SK-N-SH (cell line): Measurements from ENCODE around the gene CCDC91. TPM values are rescaled to one million over a fixed set of nuclear protein-coding genes. Genes with fewer than 3 reads are reported as not detected.

ENCODE experiments used
- CTCF ChIA-PET: fragments of 300-600, 350-600 bp; formaldehyde crosslinking; extraction: SDS; loops from one replicate; lab custom pipeline; 2021; lab: Yijun Ruan, JAX
- POLR2A ChIA-PET: fragments of 350-600 bp; sonication (Branson Sonifier 250); formaldehyde crosslinking; extraction: SDS; loops from one replicate; lab custom pipeline; 2020; ENCODE audit warnings: antibody characterized with exemption, inconsistent platforms; lab: Yijun Ruan, JAX
- DNase-seq: peaks from one replicate; pipeline ENCODE4 v3.0.0; 2012
- H2AFZ ChIP-seq: fragments of 200-600 bp; sonication (generic); 2 replicates; pipeline ENCODE4 v1.8.1; 2016; ENCODE audit warnings: antibody characterized with exemption, mild to moderate bottlenecking, low read depth
- H3F3A ChIP-seq: fragments of 200-600 bp; sonication (generic); replicated peaks from 2 replicates; pipeline ENCODE3; 2016; ENCODE audit warnings: antibody characterized with exemption, mild to moderate bottlenecking; ENCODE audit not compliant: insufficient read depth
- H3K27ac ChIP-seq, 2 experiments: fragments of 200-500 bp in 1 of 2; fragments of 200-600 bp in 1 of 2; sonication (Bioruptor generic) in 1 of 2; sonication (generic), shearing (Covaris generic) in 1 of 2; 2 replicates each; pipeline versions ENCODE4 v1.5.1 to v1.6.1; 2014 to 2016; ENCODE audit warnings: low read depth in 2 of 2, inconsistent platforms in 1 of 2, low read length in 1 of 2, mild to moderate bottlenecking in 1 of 2, mixed read lengths in 1 of 2
- H3K27me3 ChIP-seq: fragments of 200-600 bp; sonication (generic), shearing (Covaris generic); 2 replicates; pipeline ENCODE4 v1.6.1; 2016; ENCODE audit warnings: mixed run types; ENCODE audit not compliant: insufficient read depth
- H3K36me3 ChIP-seq, 2 experiments: fragments of 200-500 bp in 1 of 2; fragments of 200-600 bp in 1 of 2; sonication (Bioruptor generic) in 1 of 2; sonication (generic) in 1 of 2; replicated peaks in 1 of 2; 2 replicates each; pipeline versions ENCODE3 to v1.5.1; 2014 to 2016; ENCODE audit warnings: low read length in 1 of 2, mild to moderate bottlenecking in 1 of 2; ENCODE audit not compliant: insufficient read depth in 2 of 2, control insufficient read depth in 1 of 2
- H3K4me1 ChIP-seq, 2 experiments: fragments of 200-500 bp in 1 of 2; fragments of 200-600 bp in 1 of 2; sonication (Bioruptor generic) in 1 of 2; sonication (generic), shearing (Covaris generic) in 1 of 2; 2 replicates each; pipeline versions ENCODE4 v1.5.1 to v1.6.1; 2014 to 2016; ENCODE audit warnings: low read depth in 1 of 2, low read length in 1 of 2, mixed run types in 1 of 2; ENCODE audit not compliant: insufficient read depth in 2 of 2, control insufficient read depth in 1 of 2
- H3K4me2 ChIP-seq: fragments of 200-600 bp; sonication (generic), shearing (Covaris generic); 2 replicates; pipeline ENCODE4 v1.6.1; 2017; ENCODE audit warnings: mixed run types
- H3K4me3 ChIP-seq, 2 experiments: fragments of 200-500 bp in 1 of 2; fragments of 200-600 bp in 1 of 2; sonication (Bioruptor generic) in 1 of 2; sonication (generic), shearing (Covaris generic) in 1 of 2; 2 replicates each; pipeline versions ENCODE4 v1.5.1 to v1.8.1; 2014 to 2016; ENCODE audit warnings: low read depth in 2 of 2, inconsistent platforms in 1 of 2, low read length in 1 of 2, mild to moderate bottlenecking in 1 of 2, mixed read lengths in 1 of 2, moderate library complexity in 1 of 2
- H3K79me2 ChIP-seq: fragments of 200-600 bp; sonication (generic); 2 replicates; pipeline ENCODE4 v1.8.1; 2017; ENCODE audit warnings: mild to moderate bottlenecking; ENCODE audit not compliant: insufficient read depth
- H3K9ac ChIP-seq: fragments of 200-600 bp; sonication (generic); 2 replicates; pipeline ENCODE4 v1.6.1; 2017; ENCODE audit warnings: mixed run types
- H3K9me2 ChIP-seq: fragments of 200-600 bp; sonication (generic); 2 replicates; pipeline ENCODE4 v1.6.1; 2017; ENCODE audit warnings: mixed run types
- H3K9me3 ChIP-seq: fragments of 200-600 bp; sonication (generic); 2 replicates; pipeline ENCODE4 v1.6.1; 2017; ENCODE audit warnings: mixed run types, mild to moderate bottlenecking, moderate library complexity
- H4K20me1 ChIP-seq: fragments of 200-600 bp; sonication (generic); 2 replicates; pipeline ENCODE4 v1.6.1; 2017; ENCODE audit warnings: mild to moderate bottlenecking, mixed run types; ENCODE audit not compliant: insufficient read depth
- CHD2 ChIP-seq: fragments of 150-350 bp; IDR thresholded peaks from 2 replicates; pipeline ENCODE4 v1.6.1; 2018; ENCODE audit warnings: low read length; ENCODE audit not compliant: partially characterized antibody
- ELF1 ChIP-seq: IDR thresholded peaks from 2 replicates; pipeline ENCODE4 v1.4.0; 2012
- EZH2phosphoT487 ChIP-seq: fragments of 200-600 bp; sonication (generic); IDR thresholded peaks from 2 replicates; pipeline ENCODE4 v1.6.1; 2017; ENCODE audit warnings: low read depth, mixed run types, mild to moderate bottlenecking, antibody characterized with exemption, moderate library complexity, borderline replicate concordance
- FOSL2 ChIP-seq: IDR thresholded peaks from 2 replicates; pipeline ENCODE4 v1.4.0; 2012; ENCODE audit warnings: low read depth, mild to moderate bottlenecking, moderate library complexity, borderline replicate concordance
- FOXM1 ChIP-seq: IDR thresholded peaks from 2 replicates; pipeline ENCODE4 v1.4.0; 2012; ENCODE audit warnings: low read depth, mild to moderate bottlenecking
- GABPA ChIP-seq: IDR thresholded peaks from 2 replicates; pipeline ENCODE4 v1.4.0; 2012; ENCODE audit warnings: low read depth, mild to moderate bottlenecking
- JUND ChIP-seq: IDR thresholded peaks from 2 replicates; pipeline ENCODE4 v1.4.0; 2012
- MEF2A ChIP-seq: IDR thresholded peaks from 2 replicates; pipeline ENCODE4 v1.4.0; 2012; ENCODE audit warnings: low read depth, borderline replicate concordance
- MXI1 ChIP-seq: IDR thresholded peaks from 2 replicates; pipeline ENCODE4 v1.6.1; 2012; ENCODE audit warnings: mild to moderate bottlenecking, low read depth, low read length, improper control_type of control experiment
- NFIC ChIP-seq: IDR thresholded peaks from 2 replicates; pipeline ENCODE4 v1.4.0; 2012; ENCODE audit warnings: borderline replicate concordance
- NRF1 ChIP-seq: IDR thresholded peaks from 2 replicates; pipeline ENCODE4 v1.6.1; 2012; ENCODE audit warnings: low read depth, mild to moderate bottlenecking, low read length
- RAD21 ChIP-seq: IDR thresholded peaks from 2 replicates; pipeline ENCODE4 v1.6.1; 2012; ENCODE audit warnings: mild to moderate bottlenecking, low read length
- RCOR1 ChIP-seq: fragments of 150-350 bp; IDR thresholded peaks from 2 replicates; pipeline ENCODE4 v1.6.1; 2017; ENCODE audit warnings: antibody characterized with exemption, low read length
- RFX5 ChIP-seq: IDR thresholded peaks from 2 replicates; pipeline ENCODE4 v1.6.1; 2012; ENCODE audit warnings: mild to moderate bottlenecking, improper control_type of control experiment, low read length
- RXRA ChIP-seq: IDR thresholded peaks from 2 replicates; pipeline ENCODE4 v1.4.0; 2012; ENCODE audit warnings: low read depth, mild to moderate bottlenecking, borderline replicate concordance
- SMC3 ChIP-seq: IDR thresholded peaks from 2 replicates; pipeline ENCODE4 v1.6.1; 2012; ENCODE audit warnings: low read depth, low read length, improper control_type of control experiment
- TAF1 ChIP-seq: IDR thresholded peaks from 2 replicates; pipeline ENCODE4 v1.6.1; 2012; ENCODE audit warnings: low read depth, mild to moderate bottlenecking, low read length, moderate library complexity, borderline replicate concordance
- TCF12 ChIP-seq: IDR thresholded peaks from 2 replicates; pipeline ENCODE4 v1.4.0; 2012
- TEAD4 ChIP-seq: IDR thresholded peaks from 2 replicates; pipeline ENCODE4 v1.4.0; 2012; ENCODE audit warnings: mild to moderate bottlenecking, borderline replicate concordance; ENCODE audit not compliant: insufficient read depth
- USF1 ChIP-seq: IDR thresholded peaks from 2 replicates; pipeline ENCODE4 v1.4.0; 2012; ENCODE audit warnings: low read depth, borderline replicate concordance
- YY1 ChIP-seq: IDR thresholded peaks from 2 replicates; pipeline ENCODE4 v1.4.0; 2012; ENCODE audit warnings: low read depth, mild to moderate bottlenecking
- ZBTB33 ChIP-seq: IDR thresholded peaks from 2 replicates; pipeline ENCODE4 v1.4.0; 2012; ENCODE audit warnings: low read depth, borderline replicate concordance
- WGBS: methylation state at CpG from one replicate; pipeline ENCODE4 v1.1.6; 2017; ENCODE audit warnings: low lambda C conversion rate; 5-methylcytosine and 5-hydroxymethylcytosine counted together
- polyA plus RNA-seq, 3 experiments: library from polyadenylated mRNA; depleted of rRNA; stranded (reverse); fragments of >200 nt; gene quantifications; 2 replicates each; pipeline ENCODE4 v1.2.3, GENCODE V29; 2012

CCDC91 gene
- polyA plus RNA-seq, 1 of the 3 experiments (the other 2 are of a cell fraction): 13.0 TPM

- WGBS: 66% methylated on average over 6 of the region's 6 CpGs
- no peaks in the 10 kb centered on the region for H3K79me2 ChIP-seq
- no peaks in the 10 kb centered on the region for H3K36me3 ChIP-seq
- no peaks in the 10 kb centered on the region for H3K9me3 ChIP-seq
- H4K20me1 ChIP-seq: no peaks in the 10 kb centered on the region
- H3F3A ChIP-seq: no peaks in the 10 kb centered on the region
- TF ChIP-seq USF1: no peak
- no peak for TF ChIP-seq YY1
- TF ChIP-seq RCOR1: no peak
- TF ChIP-seq TCF12: no peak
- no peak for TF ChIP-seq SMC3
- TF ChIP-seq CHD2: no peak
- ChIA-PET CTCF (no interaction called here), POLR2A (no interaction called here)
- H2AFZ ChIP-seq: no peak overlapping the region
- no peak overlapping the region for H3K4me3 ChIP-seq
- DNase-seq: no peak
- H3K9me2 ChIP-seq: no peaks in the 10 kb centered on the region
- H3K9ac ChIP-seq: no peak overlapping the region
- H3K4me2 ChIP-seq: no peak overlapping the region
- peaks cover 0 to 2% of the 10 kb centered on the region in 2 experiments; a peak in 1 of 4 replicates for H3K4me1 ChIP-seq
- no peak overlapping the region; a peak in 1 of 4 replicates for H3K27ac ChIP-seq
- no peaks in the 10 kb centered on the region for H3K27me3 ChIP-seq
Observed at GRCh38 chr12:28582672-28583376, 392.6 kb downstream of the CCDC91 start.

- H3K27me3 ChIP-seq: no peaks in the 10 kb centered on the region
- H3K9ac ChIP-seq: no peak overlapping the region
- H3F3A ChIP-seq: no peaks in the 10 kb centered on the region
- no peak overlapping the region for H3K4me3 ChIP-seq
- H3K4me1 ChIP-seq: peaks cover 0 to 2% of the 10 kb centered on the region in 2 experiments; a peak in 1 of 4 replicates
- WGBS: 66% methylated on average over 5 of the region's 5 CpGs
- H3K9me3 ChIP-seq: no peaks in the 10 kb centered on the region
- H3K9me2 ChIP-seq: no peaks in the 10 kb centered on the region
- DNase-seq: no peak
- ChIA-PET CTCF (interaction anchor here (0.6 to 0.7 kb wide), 2 partner anchors 193 to 734 kb away, joined by 3 read pairs; no protein-coding TSS in a partner anchor), POLR2A (no interaction called here)
- no peak overlapping the region for H2AFZ ChIP-seq
- no peak overlapping the region for H3K4me2 ChIP-seq
- no peaks in the 10 kb centered on the region for H4K20me1 ChIP-seq
- H3K79me2 ChIP-seq: no peaks in the 10 kb centered on the region
- peak overlapping the region in 1 of 2 experiments; percentile 4; a peak in 2 of 4 replicates for H3K27ac ChIP-seq
- no peaks in the 10 kb centered on the region for H3K36me3 ChIP-seq
- TF ChIP-seq EZH2phosphoT487 (no peak), JUND (peak; percentile 38; the same call in 1 of the 2 replicates), NFIC (peak; percentile 70), GABPA (no peak), MEF2A (no peak), FOXM1 (0 out of 2 replicates have a peak, but pooled peaks have one; percentile 65), RAD21 (no peak), RFX5 (no peak), YY1 (no peak), ELF1 (no peak), RCOR1 (no peak), TAF1 (no peak), MXI1 (no peak), TEAD4 (0 out of 2 replicates have a peak, but pooled peaks have one; percentile 41), ZBTB33 (no peak), TCF12 (peak; percentile 55; the same call in 1 of the 2 replicates), RXRA (no peak), FOSL2 (peak; percentile 11; the same call in 1 of the 2 replicates), NRF1 (no peak)
Observed at GRCh38 chr12:28583701-28584261, 393.5 kb downstream of the CCDC91 start.
